Hematopoietic multipotent progenitor cell treated with erythropoietin and hydrocortisone succinate and interleukin-3 and kit ligand, for 8 days (in vitro differentiated cells): Measurements from ENCODE around the gene PEX26.
A peak's percentile ranks its signal among the peaks of the same experiment; 100 is the strongest.
"Not testable (repeated sequence)": the region's sequence is repeated elsewhere in the genome, so short reads cannot be mapped to it uniquely, and the experiment has no call there.

Source experiments
- DNase-seq: peaks from one replicate; pipeline ENCODE4 v3.0.0-alpha.2; 2015

The PEX26 gene

GRCh38 chr22:18103527-18104269, 25.9 kb downstream of the PEX26 start:
- DNase-seq: peak; percentile 36

- no peak for DNase-seq
These were observed 26.8 kb downstream of the PEX26 start for GRCh38 chr22:18104566-18104965.

GRCh38 chr22:18105981-18106380, 28.2 kb downstream of the PEX26 start:
- DNase-seq: not testable (repeated sequence)

- DNase-seq: peak; percentile 74
These were observed 29.0 kb downstream of the PEX26 start for GRCh38 chr22:18106550-18107341.

- no peak for DNase-seq
These were observed 30.4 kb downstream of the PEX26 start for GRCh38 chr22:18108187-18108586.

- DNase-seq: no peak
These were observed 31.8 kb downstream of the PEX26 start for GRCh38 chr22:18109410-18110193.

- peak; percentile 17 for DNase-seq
These were observed 32.6 kb downstream of the PEX26 start, which contains the start of gene TUBA8 for GRCh38 chr22:18110194-18110953. TUBA8 (plus strand) TSS chr22:18110809; CDS start chr22:18110866, 57 bp downstream.

- DNase-seq: no peak
These were observed 33.4 kb downstream of the PEX26 start for GRCh38 chr22:18110954-18111758.

- no peak for DNase-seq
These were observed 34.1 kb downstream of the PEX26 start for GRCh38 chr22:18111759-18112330.

- DNase-seq: no peak
These were observed 34.6 kb downstream of the PEX26 start for GRCh38 chr22:18112440-18112839.

- peak; percentile 65 for DNase-seq
These were observed 36.0 kb downstream of the PEX26 start for GRCh38 chr22:18113680-18114394.

GRCh38 chr22:18114495-18114894, 36.7 kb downstream of the PEX26 start:
- peak; percentile 48 for DNase-seq

GRCh38 chr22:18114976-18115652, 37.3 kb downstream of the PEX26 start:
- DNase-seq: no peak

- no peak for DNase-seq
These were observed 38.1 kb downstream of the PEX26 start for GRCh38 chr22:18115906-18116371.

GRCh38 chr22:18116634-18117033, 38.8 kb downstream of the PEX26 start:
- DNase-seq: no peak

GRCh38 chr22:18118345-18118915, 40.6 kb downstream of the PEX26 start:
- no peak for DNase-seq

GRCh38 chr22:18119409-18120110, 41.8 kb downstream of the PEX26 start:
- DNase-seq: no peak

- no peak for DNase-seq
These were observed 43.1 kb downstream of the PEX26 start for GRCh38 chr22:18120857-18121256.

- no peak for DNase-seq
These were observed 43.7 kb downstream of the PEX26 start for GRCh38 chr22:18121506-18121905.
